Activated naive CD4-positive, alpha-beta T cell treated with anti-CD3 and anti-CD28 coated beads, Interleukin-2, amount 50 U/mL, for 72 hours (primary cell): ENCODE data around the gene SNX8. TPM values are rescaled to one million over a fixed set of nuclear protein-coding genes. Genes with fewer than 3 reads are reported as not detected.
A peak's percentile ranks its signal among the peaks of the same experiment; 100 is the strongest.

ENCODE experiments used
- ATAC-seq, 2 donors: fragments of 150-1000 bp; cut with Tn5 transposase; 2 replicates each; pipeline ENCODE4 v1.10.0; 2021; ENCODE audit warnings: mild to moderate bottlenecking in 2 of 2, moderate library complexity in 2 of 2
- DNase-seq, 2 donors: peaks; one replicate each; pipeline ENCODE4 v3.0.0; 2021 to 2022; ENCODE audit warnings: low spot score in 2 of 2
- H3K27ac Mint-ChIP-seq, 2 donors: one replicate each; pipeline ENCODE4 v1.8.0; 2022; ENCODE audit warnings: mild to moderate bottlenecking in 2 of 2, mixed read lengths in 2 of 2
- H3K36me3 Mint-ChIP-seq, 2 donors: one replicate each; pipeline ENCODE4 v1.8.0; 2022; ENCODE audit warnings: mixed read lengths in 2 of 2
- H3K9me3 Mint-ChIP-seq, 2 donors: one replicate each; pipeline ENCODE4 v1.8.0; 2022; ENCODE audit warnings: mixed read lengths in 2 of 2
- total RNA-seq, 2 donors: library from RNA; stranded (reverse); gene quantifications; one replicate each; pipeline ENCODE4 v1.2.3, GENCODE V29; 2022

The SNX8 gene
- total RNA-seq, 2 donors from 2014 or later = 35.6 to 36.1 TPM

GRCh38 chr7:2245883-2246675, 68.2 kb downstream of the SNX8 start:
- Mint-ChIP-seq H3K27ac (no peak overlapping the region), H3K9me3 (no peaks in the 10 kb centered on the region), H3K36me3 (peaks cover 6% of the 10 kb centered on the region in 2 donors)
- no peak for DNase-seq
- no peak for ATAC-seq

- H3K27ac Mint-ChIP-seq = peak overlapping the region in 1 of 2 donors; percentile 81
- H3K36me3 Mint-ChIP-seq = peaks cover 6% of the 10 kb centered on the region in 2 donors
Measured at GRCh38 chr7:2244404-2244995, 69.7 kb downstream of the SNX8 start.

GRCh38 chr7:2243458-2243857, 70.8 kb downstream of the SNX8 start:
- DNase-seq (no peak), ATAC-seq (no peak)
- no peaks in the 10 kb centered on the region for H3K9me3 Mint-ChIP-seq
- H3K27ac Mint-ChIP-seq = peak overlapping the region in 1 of 2 donors; percentile 29
- H3K36me3 Mint-ChIP-seq = peaks cover 6% of the 10 kb centered on the region in 2 donors

More at GRCh38 chr7:2244404-2244995, 69.7 kb downstream of the SNX8 start:
- no peaks in the 10 kb centered on the region for H3K9me3 Mint-ChIP-seq
- no peak for ATAC-seq
- no peak for DNase-seq

- H3K27ac Mint-ChIP-seq = peak overlapping the region; percentile 95 to 98
- H3K9me3 Mint-ChIP-seq = no peaks in the 10 kb centered on the region
- DNase-seq (peak in 1 of 2 donors; percentile 40), ATAC-seq (peak; percentile 56)
- H3K36me3 Mint-ChIP-seq = peaks cover 6% of the 10 kb centered on the region in 2 donors
Measured at GRCh38 chr7:2242541-2243429, 71.5 kb downstream of the SNX8 start.

- DNase-seq (peak; percentile 86 to 90), ATAC-seq (peak; percentile 90 to 94)
- H3K27ac Mint-ChIP-seq = peak within 1 kb of the TSS; percentile 95 to 98
- H3K9me3 Mint-ChIP-seq = no peaks in the 10 kb centered on the region
- peaks cover 6% of the 10 kb centered on the region in 2 donors for H3K36me3 Mint-ChIP-seq
Measured at GRCh38 chr7:2241580-2242540, 72.4 kb downstream of the SNX8 start, which contains the start of the genes MRM2 and NUDT1. Gene MRM2, minus strand, starts transcription at chr7:2242205. Its CDS starts 36 bp downstream, at chr7:2242169. Gene NUDT1, plus strand, starts transcription at chr7:2242226. Its CDS starts 2,349 bp downstream, at chr7:2244575.

GRCh38 chr7:2239242-2239641, 75.0 kb downstream of the SNX8 start:
- peaks cover 6% of the 10 kb centered on the region in 2 donors for H3K36me3 Mint-ChIP-seq

GRCh38 chr7:2237109-2237602, 77.1 kb downstream of the SNX8 start:
- H3K9me3 Mint-ChIP-seq = no peaks in the 10 kb centered on the region
- no peak for ATAC-seq
- H3K36me3 Mint-ChIP-seq = peaks cover 4% of the 10 kb centered on the region in 2 donors
- no peak for DNase-seq
- H3K27ac Mint-ChIP-seq = peak overlapping the region; percentile 29 to 83

More at GRCh38 chr7:2239242-2239641, 75.0 kb downstream of the SNX8 start:
- ATAC-seq (no peak), DNase-seq (no peak)
- Mint-ChIP-seq H3K27ac (no peak overlapping the region), H3K9me3 (no peaks in the 10 kb centered on the region)

GRCh38 chr7:2233926-2234325, 80.3 kb downstream of the SNX8 start:
- H3K27ac Mint-ChIP-seq = peak overlapping the region; percentile 22 to 60
- peaks cover 0 to 6% of the 10 kb centered on the region in 2 donors for H3K36me3 Mint-ChIP-seq
- ATAC-seq (no peak), DNase-seq (no peak)
- no peaks in the 10 kb centered on the region for H3K9me3 Mint-ChIP-seq

GRCh38 chr7:2232766-2233520, 81.3 kb downstream of the SNX8 start, which contains the start of gene MAD1L1:
Gene MAD1L1, minus strand, starts transcription at chr7:2232945. Its CDS starts 2,812 bp downstream, at chr7:2230133.
- Mint-ChIP-seq H3K27ac (peak within 1 kb of the TSS; percentile 87 to 96), H3K9me3 (no peaks in the 10 kb centered on the region), H3K36me3 (peaks cover 0 to 8% of the 10 kb centered on the region in 2 donors)
- DNase-seq = peak; percentile 91 to 94
- ATAC-seq = peak; percentile 93 to 94

GRCh38 chr7:2231992-2232765, 82.1 kb downstream of the SNX8 start:
- peak in 1 of 2 donors; percentile 36 for DNase-seq
- H3K27ac Mint-ChIP-seq = peak overlapping the region; percentile 87
- peak; percentile 60 to 73 for ATAC-seq
- H3K36me3 Mint-ChIP-seq = peaks cover 0 to 13% of the 10 kb centered on the region in 2 donors
- no peaks in the 10 kb centered on the region for H3K9me3 Mint-ChIP-seq

- no peaks in the 10 kb centered on the region for H3K9me3 Mint-ChIP-seq
- peaks cover 0 to 13% of the 10 kb centered on the region in 2 donors for H3K36me3 Mint-ChIP-seq
- no peak for DNase-seq
- no peak for ATAC-seq
- H3K27ac Mint-ChIP-seq = no peak overlapping the region
Measured at GRCh38 chr7:2230882-2231281, 83.4 kb downstream of the SNX8 start.

GRCh38 chr7:2230226-2230625, 84.0 kb downstream of the SNX8 start:
- peak overlapping the region in 1 of 2 donors; percentile 70 for H3K27ac Mint-ChIP-seq
- H3K36me3 Mint-ChIP-seq = peaks cover 0 to 13% of the 10 kb centered on the region in 2 donors
- ATAC-seq (no peak), DNase-seq (no peak)
- no peaks in the 10 kb centered on the region for H3K9me3 Mint-ChIP-seq

GRCh38 chr7:2229467-2229866, 84.8 kb downstream of the SNX8 start:
- Mint-ChIP-seq H3K36me3 (peaks cover 0 to 13% of the 10 kb centered on the region in 2 donors), H3K9me3 (no peaks in the 10 kb centered on the region), H3K27ac (peak overlapping the region in 1 of 2 donors; percentile 29)
- DNase-seq (no peak), ATAC-seq (no peak)

- DNase-seq (no peak), ATAC-seq (no peak)
- H3K36me3 Mint-ChIP-seq = peaks cover 0 to 13% of the 10 kb centered on the region in 2 donors
- H3K27ac Mint-ChIP-seq = no peak overlapping the region
- H3K9me3 Mint-ChIP-seq = no peaks in the 10 kb centered on the region
Measured at GRCh38 chr7:2228921-2229320, 85.3 kb downstream of the SNX8 start.
